Stimulated activated CD4-positive, alpha-beta T cell treated with anti-CD3 and anti-CD28 coated beads, Interleukin-15, amount 100 ng/mL, for 24 hours (primary cell): ENCODE data around the gene CGNL1.

ENCODE experiments used
- DNase-seq: peaks from one replicate; pipeline ENCODE4 v3.0.0-alpha.2; 2020

The CGNL1 gene

DNA sequence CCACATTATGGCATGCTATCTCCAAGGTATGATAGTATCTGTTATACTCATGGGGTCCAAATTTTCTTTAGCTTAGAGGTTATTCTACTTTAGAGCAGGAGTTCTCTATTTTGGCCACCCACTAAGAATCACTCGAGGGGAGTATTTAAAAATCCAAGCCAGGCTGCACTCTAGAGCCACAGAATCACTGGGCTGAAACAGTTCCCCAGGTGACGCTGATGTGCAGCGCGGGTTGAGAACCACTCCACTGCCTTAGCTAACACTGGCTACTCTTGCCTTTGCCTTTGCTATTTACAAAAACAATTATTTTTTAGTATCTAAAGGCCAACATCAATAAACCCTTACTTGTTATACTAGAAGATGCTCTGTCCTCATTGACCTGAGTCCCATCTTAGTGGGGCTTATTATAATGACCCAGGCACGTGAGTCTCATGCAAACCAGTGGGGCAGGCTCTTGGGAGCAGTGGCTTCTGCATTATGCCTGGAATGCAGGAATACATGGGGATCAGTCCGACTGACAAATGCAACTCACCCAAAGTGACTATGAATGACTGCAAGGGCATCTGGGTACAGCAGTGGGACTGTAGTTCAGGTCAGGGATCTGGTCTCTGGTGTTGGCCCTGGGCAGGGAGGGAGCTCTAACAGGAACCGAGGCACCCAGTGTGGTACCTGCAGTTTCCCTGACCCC is 21.7 kb upstream of the CGNL1 start:
- DNase-seq, result no peak

DNA sequence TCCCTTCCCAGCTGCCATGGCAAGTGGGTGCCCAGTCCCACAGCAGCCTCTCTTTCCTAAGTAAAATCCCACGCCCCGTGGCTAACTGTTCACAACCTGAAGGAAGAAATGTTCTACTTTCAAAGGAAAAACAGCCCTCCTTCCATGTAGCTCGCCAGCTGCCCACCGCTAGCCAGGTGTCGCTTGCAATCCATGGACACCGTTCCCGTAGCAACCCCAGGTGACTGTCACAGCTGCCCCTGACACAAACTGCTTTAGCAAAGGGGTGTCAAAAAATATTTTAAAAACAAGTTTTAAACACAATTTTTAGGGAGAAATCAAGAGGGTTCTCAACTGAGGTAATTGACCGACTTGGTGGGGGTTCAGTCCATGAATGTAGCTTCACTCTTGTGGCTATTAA is 21.0 kb upstream of the CGNL1 start:
- no peak for DNase-seq

DNA sequence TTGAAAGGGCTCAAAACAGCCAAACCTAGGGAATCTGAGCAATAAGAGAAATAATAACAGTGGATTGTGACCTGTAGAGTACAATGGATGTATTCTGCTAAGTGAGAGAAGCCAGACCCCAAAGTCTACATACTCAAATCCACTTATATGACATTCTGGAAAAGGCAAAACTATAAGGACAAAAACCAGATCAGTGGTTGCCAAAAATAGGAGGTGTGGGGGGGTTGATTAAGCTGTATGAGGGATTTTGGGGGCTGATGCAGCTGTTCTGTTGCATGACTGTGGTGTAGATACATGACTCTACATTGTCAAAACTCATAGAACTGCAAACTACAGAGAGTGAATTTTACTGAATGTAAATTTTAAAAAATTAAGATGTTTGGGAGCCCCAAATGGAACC is 20.1 kb upstream of the CGNL1 start:
- DNase-seq, result no peak

DNA sequence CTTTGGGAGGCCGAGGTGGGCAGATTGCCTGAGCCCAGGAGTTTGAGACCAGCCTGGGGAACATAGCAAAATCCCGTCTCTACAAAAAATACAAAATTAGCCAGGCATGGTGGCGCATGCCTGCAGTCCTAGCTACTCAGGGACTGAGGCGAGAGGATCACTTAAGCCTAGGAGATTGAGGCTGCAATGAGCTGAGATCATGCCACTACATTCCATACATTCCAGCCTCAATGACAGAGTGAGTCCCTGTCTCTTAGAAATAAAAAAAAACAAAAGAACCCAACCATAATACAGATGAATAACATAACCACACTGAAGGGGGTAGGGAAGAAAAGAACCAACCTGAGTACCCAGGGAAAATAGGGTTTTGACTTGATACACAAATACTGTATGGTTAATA is 19.7 kb upstream of the CGNL1 start:
- DNase-seq, result no peak

DNA sequence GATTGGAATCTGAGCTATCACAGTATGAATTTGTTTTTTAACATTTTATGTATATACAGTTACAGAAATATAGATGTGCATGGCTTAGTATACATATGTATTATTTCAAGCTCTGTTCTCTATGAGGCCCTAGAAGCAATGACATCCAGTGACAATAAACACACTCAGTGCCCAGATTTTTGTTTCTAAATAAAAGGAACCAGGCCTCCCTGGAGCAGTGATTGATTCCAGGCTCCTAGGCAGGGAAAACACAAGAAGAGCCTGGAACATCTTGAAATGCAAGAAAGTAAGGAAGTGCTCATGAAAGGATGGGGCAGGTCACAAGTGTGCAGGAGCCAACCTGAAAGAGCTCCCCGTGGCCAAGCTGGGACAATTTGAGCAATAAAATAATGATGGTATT is 18.5 kb upstream of the CGNL1 start:
- no peak for DNase-seq

DNA sequence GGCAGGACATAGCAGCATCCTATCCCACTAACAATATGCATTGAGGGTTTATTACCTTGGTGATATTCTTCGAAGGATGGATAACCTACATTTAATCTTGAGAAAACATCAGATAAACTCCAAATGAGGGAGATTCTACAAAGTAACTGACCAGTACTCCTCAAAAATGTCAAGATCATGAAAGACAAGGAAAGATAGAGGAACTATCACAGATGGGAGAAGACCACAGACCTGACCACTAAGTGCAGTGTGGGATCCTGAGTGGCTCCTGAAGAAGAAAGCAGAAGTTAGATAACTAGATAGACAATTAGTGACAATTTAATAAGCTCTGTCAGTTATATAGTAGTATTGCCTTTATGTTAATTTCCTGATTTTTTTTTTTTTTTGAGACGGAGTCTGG is 17.7 kb upstream of the CGNL1 start:
- DNase-seq, result no peak

DNA sequence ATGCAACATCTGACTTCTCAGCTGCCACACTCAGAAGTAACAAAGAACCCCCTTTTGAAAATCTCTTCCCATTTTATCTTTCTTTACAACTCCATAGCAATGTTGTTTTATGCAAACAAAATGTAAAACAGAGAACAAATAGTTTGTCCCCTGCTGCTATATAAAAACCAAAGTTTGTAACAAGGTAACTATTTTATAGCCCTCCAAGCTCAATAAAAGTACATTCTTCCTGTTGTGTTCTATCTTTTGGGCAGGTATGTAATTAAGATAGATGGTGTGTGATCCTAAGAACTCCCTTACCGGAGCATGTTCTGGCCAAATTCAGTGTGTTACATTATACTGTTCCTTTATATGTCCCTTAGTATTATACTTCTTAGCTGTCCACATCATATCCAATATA is 12.6 kb upstream of the CGNL1 start:
- DNase-seq, result no peak

DNA sequence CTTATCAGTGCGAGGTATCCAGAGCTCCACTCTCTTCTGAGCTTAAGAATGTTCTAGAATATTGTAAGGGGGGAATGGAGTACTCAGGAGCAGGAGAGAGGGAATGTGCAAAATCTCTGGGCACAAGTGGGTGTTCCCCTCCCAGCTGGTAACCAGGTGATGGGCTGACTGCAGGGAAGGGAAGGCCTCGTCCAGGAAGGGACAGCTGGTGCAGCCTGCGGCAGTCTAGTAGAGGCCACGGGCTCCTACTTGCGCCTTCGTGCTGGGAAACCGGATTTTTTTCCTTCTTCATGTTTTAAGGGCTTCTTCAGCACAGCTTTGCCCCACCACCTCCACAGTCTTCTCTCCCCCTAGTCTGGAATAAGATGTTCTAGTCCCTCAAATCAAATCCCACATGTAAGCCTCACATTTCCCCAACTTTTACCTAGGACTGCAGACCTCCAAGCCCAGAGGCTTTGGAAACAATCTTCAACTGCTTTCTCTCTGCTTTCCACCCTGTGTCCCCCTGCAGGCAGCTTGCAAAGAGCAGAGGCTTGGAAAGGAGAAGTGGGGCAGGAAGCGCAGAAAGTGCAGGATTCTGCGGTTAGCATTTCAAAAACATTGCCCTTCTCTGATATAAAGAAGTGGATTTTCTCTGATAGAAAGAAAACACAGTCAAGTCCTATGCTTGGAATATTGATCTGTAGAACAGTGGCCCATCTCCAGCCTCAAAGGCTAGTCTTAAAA is 11.9 kb upstream of the CGNL1 start:
- no peak for DNase-seq

DNA sequence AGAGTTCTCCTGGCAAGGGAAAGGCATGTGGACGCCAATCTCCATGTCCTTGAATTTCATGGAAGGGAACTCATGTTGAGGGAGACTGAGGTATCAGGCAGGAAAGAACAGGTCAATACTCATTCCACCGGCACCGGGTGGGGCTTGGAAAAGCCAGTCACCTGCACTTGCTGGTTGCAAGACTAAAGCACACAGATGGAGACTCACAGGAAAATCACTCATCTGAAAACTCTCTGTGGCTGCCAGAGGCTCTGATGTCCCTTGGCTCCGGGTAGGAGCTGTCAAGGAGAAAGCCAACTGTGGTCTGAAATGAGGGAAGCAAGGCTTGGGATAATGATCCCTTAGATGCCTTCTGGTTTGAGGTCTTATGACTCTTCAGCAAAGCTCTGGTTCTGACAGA is 8.7 kb upstream of the CGNL1 start:
- DNase-seq, result no peak

DNA sequence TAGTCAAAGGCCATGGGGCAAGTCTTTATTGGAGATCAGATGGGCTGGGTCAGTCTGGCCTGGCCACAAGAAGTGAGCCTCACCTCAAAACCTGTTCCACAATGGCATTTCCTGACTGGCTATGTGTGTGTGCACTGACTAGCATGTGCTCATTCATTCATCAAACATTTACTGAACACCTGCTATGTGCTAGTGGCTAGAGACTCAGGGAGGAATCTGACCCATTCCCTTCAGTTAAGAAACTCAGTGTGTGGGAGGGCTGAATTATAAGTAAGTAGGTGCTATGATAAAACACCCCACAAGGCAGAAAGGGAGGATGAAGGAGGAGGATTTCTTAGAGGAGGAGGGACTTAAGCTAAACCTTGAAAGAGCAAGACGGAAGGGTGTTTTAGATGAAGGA is 5.4 kb upstream of the CGNL1 start:
- DNase-seq, result no peak

DNA sequence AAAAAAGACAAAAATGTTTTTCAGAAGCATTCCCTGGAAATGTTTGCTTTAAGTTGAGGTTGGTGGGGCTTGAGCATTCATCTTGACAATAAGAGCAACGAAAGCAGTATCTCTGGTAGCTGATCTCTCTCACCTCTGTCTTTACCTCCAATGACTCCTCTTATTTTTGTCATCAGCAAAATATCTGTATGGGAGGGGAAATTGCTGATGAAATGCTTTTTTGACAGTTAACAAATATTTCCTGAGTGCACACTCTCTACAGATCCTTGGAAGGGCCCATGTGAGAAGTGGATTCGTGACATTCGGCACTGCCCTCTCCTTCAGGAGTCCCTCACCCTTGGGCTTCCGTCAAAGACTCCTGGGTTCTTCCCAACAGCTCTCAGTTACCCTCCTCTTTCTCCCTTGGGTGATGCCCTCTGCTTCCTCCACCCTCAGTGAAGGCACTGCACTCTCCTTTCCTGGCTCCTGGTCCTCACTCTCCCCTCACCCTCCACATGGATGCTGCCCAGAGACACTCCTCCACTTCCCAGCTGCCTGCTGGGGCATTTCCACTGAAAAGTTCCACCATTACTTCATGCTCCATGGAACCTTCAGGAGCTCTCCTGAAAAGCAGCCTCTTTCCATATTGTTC is 2.9 kb upstream of the CGNL1 start:
- DNase-seq, result no peak

DNA sequence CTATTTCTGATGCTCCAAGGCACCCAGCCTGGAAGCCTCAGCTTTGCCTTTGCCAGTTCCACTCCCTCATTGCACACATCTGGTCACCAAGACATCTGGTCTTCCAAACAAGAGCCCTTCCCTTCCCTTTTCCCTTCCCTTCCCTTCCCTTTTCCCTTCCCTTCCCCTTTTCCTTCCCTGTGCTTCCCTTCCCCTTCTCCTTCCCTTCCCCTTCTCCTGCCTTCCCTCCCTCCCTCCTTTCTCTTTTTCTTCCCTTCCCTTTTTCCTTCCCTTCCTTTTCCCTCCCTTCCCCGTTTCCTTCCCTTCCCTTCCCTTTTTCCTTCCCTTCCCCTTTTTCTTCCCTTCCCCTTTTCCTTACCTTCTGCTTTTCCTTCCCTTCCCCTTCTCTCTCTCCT is 2.4 kb upstream of the CGNL1 start:
- no peak for DNase-seq

DNA sequence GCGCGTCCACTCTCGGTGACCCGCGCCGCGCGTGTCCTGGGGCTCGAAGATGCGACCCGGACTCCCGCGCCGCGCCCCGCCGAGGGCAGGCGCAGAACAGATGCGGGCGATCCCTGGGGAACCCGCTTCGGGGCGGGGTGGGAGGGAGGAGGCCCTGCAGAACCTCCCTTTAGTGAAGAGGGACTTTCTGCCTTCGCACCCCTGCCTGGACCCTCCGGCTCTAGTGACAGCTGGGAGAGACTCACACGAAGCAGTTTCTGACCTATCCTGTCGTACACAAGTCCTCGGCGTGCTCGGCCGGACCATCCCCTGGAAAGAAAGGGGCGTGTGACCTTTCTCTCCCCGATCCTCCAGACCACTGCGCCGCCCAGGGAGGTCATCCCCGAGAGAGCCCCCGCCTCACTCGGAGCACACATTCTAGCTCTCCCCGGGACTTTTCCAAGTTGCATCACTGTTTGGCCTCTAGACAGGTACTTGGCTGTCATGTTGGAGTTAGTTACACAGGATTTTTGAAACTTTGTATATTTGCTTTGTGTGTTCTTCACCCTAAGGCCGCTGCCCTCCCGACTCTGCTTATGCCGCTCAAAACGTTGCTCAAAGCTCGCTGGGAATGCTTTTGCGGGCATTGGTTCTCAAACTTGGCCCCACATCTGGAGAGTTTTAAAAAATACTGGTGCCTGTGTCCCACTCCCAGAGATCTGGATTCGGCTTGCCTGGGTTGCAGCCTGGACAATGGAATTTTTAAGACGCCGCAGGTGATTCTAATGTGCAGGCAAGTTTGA is 582 bp downstream of the CGNL1 start:
- DNase-seq, result peak; percentile 5

DNA sequence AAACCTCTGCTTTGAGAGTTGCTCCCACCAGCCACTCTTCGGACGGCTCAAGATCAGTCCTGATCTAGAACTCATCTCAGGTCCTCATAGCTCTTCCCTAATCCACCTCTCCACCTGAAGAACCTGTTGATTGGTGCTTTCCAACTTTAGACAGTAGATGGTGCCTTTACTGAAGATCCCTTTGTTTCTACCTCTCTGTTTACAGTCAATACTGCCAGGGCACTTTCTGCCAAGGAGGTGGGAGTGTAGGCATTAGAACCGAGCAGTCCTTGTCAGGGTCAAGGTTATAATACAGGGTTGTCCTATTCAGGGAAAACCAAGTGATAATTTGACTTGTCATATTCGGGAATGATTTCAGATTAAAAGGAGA is 1.2 kb downstream of the CGNL1 start:
- no peak for DNase-seq

DNA sequence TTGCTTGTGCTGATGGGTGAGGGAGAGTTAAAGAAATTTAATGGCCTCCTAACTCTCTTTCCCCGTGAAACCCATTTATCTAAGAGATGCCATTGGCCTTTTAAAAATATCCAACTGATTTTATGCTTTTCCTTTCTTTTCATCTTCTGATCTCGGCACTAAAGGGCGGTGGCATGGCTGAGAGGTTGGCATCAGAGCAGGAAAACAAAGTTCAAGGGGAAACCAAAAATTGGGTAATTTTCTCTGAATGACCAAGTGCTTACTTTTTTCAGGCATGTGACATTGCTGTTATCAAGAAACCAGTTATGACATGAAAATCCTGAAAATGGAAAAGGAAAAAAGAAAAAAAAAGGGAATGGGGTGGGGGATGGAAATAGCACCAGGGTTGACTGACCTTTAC is 3.2 kb downstream of the CGNL1 start:
- DNase-seq, result no peak

DNA sequence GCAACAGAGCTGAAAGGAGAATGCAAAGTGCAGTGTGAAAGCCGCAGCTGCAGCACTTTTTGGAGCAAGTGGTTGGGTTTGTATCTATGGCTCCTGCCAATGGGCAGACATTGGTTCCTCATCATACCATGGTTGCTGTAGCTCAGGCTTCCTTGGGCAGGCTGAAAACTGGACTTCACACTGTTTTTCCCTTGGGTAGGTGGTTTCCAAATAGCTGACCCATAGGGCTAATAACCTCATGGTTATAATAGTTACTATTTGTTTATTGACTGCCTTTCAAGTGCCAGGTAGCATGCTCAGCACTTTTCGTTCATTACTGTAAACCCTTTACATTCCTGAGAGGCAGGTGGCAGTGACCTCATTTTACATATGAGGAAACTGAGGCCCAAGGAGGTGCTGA is 4.5 kb downstream of the CGNL1 start:
- no peak for DNase-seq

DNA sequence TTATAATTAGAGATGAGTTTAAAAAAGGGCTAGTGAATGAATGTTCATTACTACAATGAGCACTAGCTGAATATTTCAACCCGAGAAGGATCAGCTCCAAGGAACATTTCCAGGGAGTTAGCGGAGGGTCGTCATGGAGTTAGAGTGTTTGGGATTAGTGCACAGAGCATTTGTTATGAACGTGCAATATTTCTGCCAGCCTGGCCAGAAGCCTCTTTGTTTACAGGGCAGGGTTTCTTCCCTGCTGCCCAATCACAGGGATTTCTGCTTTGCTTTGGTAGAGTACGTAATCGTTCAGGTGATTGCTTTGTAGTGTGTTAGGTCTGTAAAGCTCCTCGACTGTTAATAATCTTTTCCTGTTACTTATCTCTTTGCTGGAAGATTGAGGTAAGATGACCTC is 5.9 kb downstream of the CGNL1 start:
- DNase-seq, result no peak

DNA sequence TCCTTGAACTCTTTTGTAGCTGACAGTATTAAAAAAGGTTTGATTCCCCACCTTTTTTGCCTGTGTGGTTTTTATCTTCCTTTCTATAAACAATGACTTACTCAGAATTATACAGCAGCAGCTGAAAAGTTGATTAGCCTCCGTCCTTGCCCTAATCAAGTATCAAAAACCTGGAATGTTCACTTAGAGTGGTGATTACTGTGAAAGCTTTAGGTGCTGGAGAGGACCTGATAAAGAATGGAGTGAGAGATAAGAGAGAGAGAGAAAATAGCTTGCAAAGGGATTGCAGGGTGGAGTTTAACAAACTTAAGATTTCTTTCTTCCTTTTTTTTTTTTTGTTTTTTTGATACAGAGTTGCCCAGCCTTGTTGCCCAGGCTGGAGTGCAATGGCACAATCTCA is 6.7 kb downstream of the CGNL1 start:
- no peak for DNase-seq

DNA sequence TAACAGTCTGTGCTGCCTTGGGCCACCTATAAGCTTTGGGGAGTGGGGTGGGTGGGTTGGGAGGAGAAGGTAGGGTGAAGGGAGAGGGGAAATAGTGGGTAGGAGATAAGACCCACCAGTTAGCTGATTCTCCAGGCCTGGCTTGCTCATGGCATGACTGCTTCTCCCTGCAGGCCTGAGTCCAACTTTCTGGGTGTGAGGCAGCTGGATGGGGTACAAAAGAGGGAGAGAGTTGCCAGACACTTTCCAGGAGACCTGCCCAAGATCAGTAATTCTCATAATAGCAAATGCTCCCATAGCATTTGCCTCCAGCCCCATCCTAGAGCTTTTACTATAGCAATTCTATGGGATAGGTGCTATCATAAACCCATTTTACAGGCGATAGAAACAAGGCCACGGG is 7.7 kb downstream of the CGNL1 start:
- DNase-seq, result no peak

DNA sequence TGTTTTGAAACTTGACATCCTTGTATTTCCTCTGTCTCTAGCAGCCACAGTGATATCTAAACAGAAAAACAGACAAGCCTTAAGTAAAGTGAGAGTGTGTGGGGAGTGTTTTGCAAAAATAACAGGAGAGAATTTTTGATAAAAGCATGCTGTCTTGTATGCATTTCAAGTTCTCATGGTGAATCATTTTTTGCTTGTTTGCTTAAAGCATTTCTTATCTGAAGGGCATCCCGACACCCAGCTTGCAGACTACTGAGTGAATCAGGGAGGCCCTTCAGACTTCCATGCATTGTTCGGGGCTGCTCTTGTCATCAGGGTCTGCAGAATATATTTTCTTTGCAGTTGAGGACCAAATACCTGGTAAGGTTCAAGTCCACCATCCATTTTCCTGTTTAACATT is 8.5 kb downstream of the CGNL1 start:
- no peak for DNase-seq

DNA sequence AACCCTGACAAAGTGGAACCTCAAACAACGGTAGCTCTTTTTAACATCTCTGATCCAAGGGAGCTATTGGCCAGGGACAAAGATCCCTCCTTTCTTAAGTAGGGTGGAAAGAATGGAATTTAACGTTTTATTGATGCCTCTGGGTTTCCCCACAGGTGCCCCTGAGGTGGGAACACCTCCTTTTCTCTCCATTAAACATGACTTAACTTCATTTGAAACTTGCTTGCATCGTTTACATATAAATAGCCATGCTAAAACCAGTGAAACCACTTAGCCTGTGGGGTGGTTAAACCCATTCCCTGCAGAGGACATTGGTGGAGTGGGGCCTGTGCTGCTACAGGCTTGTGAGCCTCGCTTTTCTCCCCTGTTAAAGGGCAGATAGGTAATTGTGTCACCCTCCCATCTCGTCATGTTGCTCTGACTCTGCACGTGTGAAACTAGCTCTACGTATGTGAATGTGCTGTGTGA is 9.7 kb downstream of the CGNL1 start:
- no peak for DNase-seq

DNA sequence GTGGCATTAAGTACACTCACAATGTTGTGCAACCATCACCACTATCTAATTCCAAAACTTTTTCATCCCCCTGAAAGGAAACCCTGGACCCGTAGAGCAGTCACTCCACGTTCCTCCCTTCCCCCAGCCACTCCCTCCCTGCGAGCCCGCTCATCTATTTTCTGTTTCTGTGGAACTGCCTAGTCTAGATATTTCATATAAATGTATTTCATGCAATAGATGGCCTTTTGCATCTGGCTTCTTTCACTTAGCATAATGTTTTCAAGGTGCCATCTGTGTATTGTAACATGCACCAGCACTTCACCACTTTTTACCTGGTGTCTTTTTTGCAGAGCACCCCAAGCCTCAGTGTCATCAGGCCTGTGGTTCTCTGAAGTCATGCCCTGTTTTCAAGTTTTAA is 10.7 kb downstream of the CGNL1 start:
- DNase-seq, result no peak

DNA sequence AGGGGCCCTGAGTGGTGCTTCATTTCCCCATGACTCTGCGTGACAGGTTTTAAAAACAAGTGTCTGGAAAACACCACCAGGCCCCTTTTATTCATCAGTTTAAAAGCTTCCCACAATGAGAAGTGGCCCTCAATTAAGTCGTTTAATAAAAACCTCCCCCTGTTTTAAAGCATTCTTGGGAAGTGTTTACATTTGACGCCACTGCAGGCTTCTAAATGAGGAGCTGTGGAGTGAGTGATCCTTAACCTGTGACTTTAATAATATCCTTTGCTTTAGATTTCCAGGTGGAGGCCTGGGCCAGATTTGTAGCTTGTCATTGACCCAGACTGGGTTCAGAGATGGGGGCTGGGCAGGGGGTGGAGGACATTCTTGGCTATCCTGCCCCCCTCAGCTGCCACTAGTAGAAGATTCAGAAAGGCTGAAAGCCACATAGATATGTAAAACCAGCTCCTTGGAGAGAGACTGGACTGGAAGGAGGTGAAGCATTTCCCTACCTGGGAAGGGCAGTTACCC is 11.3 kb downstream of the CGNL1 start:
- no peak for DNase-seq

DNA sequence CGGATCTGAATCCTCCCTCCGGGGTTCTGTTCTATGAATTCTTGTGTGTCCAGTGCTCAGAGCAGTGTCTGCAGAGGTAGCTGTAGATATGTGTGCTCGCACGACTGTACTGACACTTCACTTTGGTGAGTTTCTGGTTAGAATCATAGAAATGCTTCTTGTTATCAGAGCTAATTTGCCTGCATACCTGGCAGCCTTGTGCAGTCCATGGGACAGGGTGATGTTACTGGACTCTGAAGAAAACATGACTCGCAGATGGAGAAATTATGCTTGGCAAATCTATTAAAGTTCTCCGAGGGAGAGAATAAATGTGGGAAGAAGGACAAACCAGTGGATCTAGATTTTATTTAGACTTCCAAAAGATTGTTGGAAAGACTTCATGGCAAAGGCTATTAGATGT is 12.2 kb downstream of the CGNL1 start:
- no peak for DNase-seq
